Adipocyte (in vitro differentiated cells): ENCODE data around the gene TMED8.

Experiments used
- DNase-seq: peaks from one replicate; pipeline ENCODE4 v3.0.0-alpha.2; 2015; ENCODE audit warnings: low read depth
- H3K27me3 ChIP-seq: replicated peaks from 2 replicates; pipeline ENCODE4 v1.7.0; 2013; ENCODE audit warnings: mild to moderate bottlenecking, low read length, moderate library complexity; ENCODE audit not compliant: control insufficient read depth, insufficient read depth
- H3K36me3 ChIP-seq: 2 replicates; pipeline ENCODE4 v1.7.0; 2013; ENCODE audit warnings: low read length, mild to moderate bottlenecking, moderate library complexity; ENCODE audit not compliant: control insufficient read depth, insufficient read depth, severe bottlenecking
- H3K4me1 ChIP-seq: 2 replicates; pipeline ENCODE4 v1.7.0; 2013; ENCODE audit warnings: mild to moderate bottlenecking, low read length, moderate library complexity; ENCODE audit not compliant: control insufficient read depth, insufficient read depth
- H3K4me3 ChIP-seq: 2 replicates; pipeline ENCODE4 v1.7.0; 2013; ENCODE audit warnings: mild to moderate bottlenecking, low read length, moderate library complexity
- H3K9ac ChIP-seq: 2 replicates; pipeline ENCODE4 v1.7.0; 2013; ENCODE audit warnings: mild to moderate bottlenecking, low read length, moderate library complexity
- H3K9me3 ChIP-seq: 2 replicates; pipeline ENCODE4 v1.7.0; 2013; ENCODE audit warnings: mild to moderate bottlenecking, low read length, moderate library complexity; ENCODE audit not compliant: control insufficient read depth

The TMED8 gene

DNA sequence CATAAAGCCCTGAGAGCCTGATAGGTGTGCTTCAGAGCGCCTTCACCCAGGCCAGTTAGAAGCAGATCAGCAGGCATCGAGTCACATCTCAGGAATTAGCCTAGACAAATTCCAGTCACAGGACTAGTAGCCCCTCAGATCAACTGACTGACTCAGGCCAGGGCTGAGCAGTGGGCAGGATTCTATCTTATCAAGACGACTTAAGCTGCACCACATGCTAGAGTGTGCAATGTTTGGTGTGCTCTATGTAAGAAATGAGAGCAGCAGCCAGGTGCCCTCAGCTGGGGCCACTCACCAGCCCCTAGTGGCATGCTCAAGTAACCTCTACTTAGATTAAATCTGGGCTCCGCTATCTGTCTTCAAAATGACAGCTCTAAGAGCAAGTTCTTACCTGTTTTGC, 86.2 kb downstream of the TMED8 start:
- no peak for DNase-seq
- Histone ChIP-seq H3K27me3 (no peaks in the 10 kb centered on the region), H3K4me3 (no peak overlapping the region), H3K9ac (no peak overlapping the region), H3K4me1 (no peaks in the 10 kb centered on the region), H3K9me3 (no peaks in the 10 kb centered on the region), H3K36me3 (peaks cover 40% of the 10 kb centered on the region)

DNA sequence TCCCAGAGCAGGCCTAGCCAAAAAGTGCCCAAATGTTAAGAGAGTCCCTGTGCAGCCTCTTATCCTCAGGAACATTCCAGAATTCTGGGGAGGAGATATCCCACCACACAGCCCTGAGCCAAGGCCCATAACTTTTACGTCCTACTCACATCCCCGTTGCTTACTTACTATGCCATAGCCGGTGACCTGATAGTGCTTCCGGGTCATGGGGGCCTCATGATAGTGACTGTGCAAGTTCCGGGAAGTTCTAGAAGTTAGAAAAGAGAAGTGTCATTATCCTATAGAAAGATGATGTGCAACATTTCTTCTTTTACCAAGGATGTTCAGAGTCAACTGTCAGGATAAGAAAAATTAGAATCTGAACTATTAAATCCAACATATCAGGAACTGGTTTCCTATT, 90.3 kb downstream of the TMED8 start:
- Histone ChIP-seq H3K4me1 (no peaks in the 10 kb centered on the region), H3K9ac (no peak overlapping the region), H3K36me3 (peaks cover 63% of the 10 kb centered on the region), H3K4me3 (no peak overlapping the region), H3K27me3 (no peaks in the 10 kb centered on the region), H3K9me3 (no peaks in the 10 kb centered on the region)
- DNase-seq, result no peak
